PC-9 (cell line): ENCODE data around the gene HTR1E. TPM values are rescaled to one million over a fixed set of nuclear protein-coding genes. Genes with fewer than 3 reads are reported as not detected.

Experiments
- BruUV-seq: library from RNA; stranded (reverse); fragments of 400-500 nt; replicated peaks from 2 replicates; lab custom pipeline; 2021; lab: Mats Ljungman, UMichigan
- CTCF ChIA-PET: fragments of 300-600 bp; sonication (Branson Sonifier 250); formaldehyde crosslinking; loops from one replicate; lab custom pipeline; 2022; ENCODE audit warnings: antibody characterized with exemption; lab: Charles Lee
- POLR2A ChIA-PET: fragments of 300-600 bp; sonication (Branson Sonifier 250); formaldehyde crosslinking; loops from one replicate; lab custom pipeline; 2022; ENCODE audit warnings: antibody characterized with exemption; ENCODE audit not compliant: unreplicated experiment; lab: Charles Lee
- DNase-seq, 2 experiments: peaks; one replicate each; pipeline versions ENCODE4 v3.0.0 to v3.0.0-alpha.2; 2015 to 2022; ENCODE audit warnings: mixed read lengths in 1 of 2
- H2AFZ ChIP-seq: fragments of 200-600 bp; sonication (generic); 2 replicates; pipeline ENCODE4 v1.8.1; 2017; ENCODE audit warnings: antibody characterized with exemption
- H3F3A ChIP-seq: fragments of 200-600 bp; sonication (generic); 2 replicates; pipeline ENCODE4 v1.8.1; 2017; ENCODE audit warnings: antibody characterized with exemption, mild to moderate bottlenecking, low read depth; ENCODE audit not compliant: insufficient read depth
- H3K27ac ChIP-seq: fragments of 200-600 bp; sonication (generic); 2 replicates; pipeline ENCODE4 v1.6.1; 2016; ENCODE audit warnings: mixed run types
- H3K27me3 ChIP-seq: fragments of 200-600 bp; sonication (generic); 2 replicates; pipeline ENCODE4 v1.6.1; 2016; ENCODE audit warnings: low read depth, mixed run types; ENCODE audit not compliant: insufficient read depth
- H3K36me3 ChIP-seq: fragments of 200-600 bp; sonication (generic); 2 replicates; pipeline ENCODE4 v1.6.1; 2016; ENCODE audit warnings: low read depth, mixed run types
- H3K4me1 ChIP-seq: fragments of 200-600 bp; sonication (generic); replicated peaks from 2 replicates; pipeline ENCODE4 v1.6.1; 2016; ENCODE audit warnings: mixed run types; ENCODE audit not compliant: insufficient read depth
- H3K4me2 ChIP-seq: fragments of 200-600 bp; sonication (generic); 2 replicates; pipeline ENCODE4 v1.6.1; 2017; ENCODE audit warnings: mixed run types
- H3K4me3 ChIP-seq: fragments of 200-600 bp; sonication (generic); 2 replicates; pipeline ENCODE4 v1.6.1; 2016; ENCODE audit warnings: mixed run types
- H3K79me2 ChIP-seq: fragments of 200-600 bp; sonication (generic); 2 replicates; pipeline ENCODE4 v1.6.1; 2017; ENCODE audit warnings: low read depth, mixed run types
- H3K9me2 ChIP-seq: fragments of 200-600 bp; sonication (generic); 2 replicates; pipeline ENCODE4 v1.8.1; 2017; ENCODE audit warnings: mild to moderate bottlenecking; ENCODE audit not compliant: insufficient read depth
- H3K9me3 ChIP-seq: fragments of 200-600 bp; sonication (generic); 2 replicates; pipeline ENCODE4 v1.8.1; 2016; ENCODE audit warnings: low read depth; ENCODE audit not compliant: insufficient read depth
- H4K20me1 ChIP-seq: fragments of 200-600 bp; sonication (generic); 2 replicates; pipeline ENCODE4 v1.8.1; 2017; ENCODE audit not compliant: insufficient read depth
- CTCF ChIP-seq: fragments of 200-600 bp; sonication (generic); conservative IDR thresholded peaks from 2 replicates; pipeline ENCODE4 v1.6.1; 2017; ENCODE audit warnings: mixed run types, antibody characterized with exemption, mild to moderate bottlenecking, moderate library complexity
- EZH2 ChIP-seq: fragments of 200-600 bp; sonication (generic); IDR thresholded peaks from 2 replicates; pipeline ENCODE4 v1.8.0; 2017; ENCODE audit warnings: antibody characterized with exemption, low read depth
- intact Hi-C: fragments of 100-400 bp; cut with micrococcal nuclease; formaldehyde crosslinking; loops from one replicate; pipeline ENCODE4 v1.10.0; 2022; ENCODE audit not compliant: unreplicated experiment
- total RNA-seq: library from RNA; stranded (reverse); gene quantifications from 2 replicates; pipeline ENCODE4 v1.2.3, GENCODE V29; 2021

Gene HTR1E
- total RNA-seq, 1 experiment from 2014 or later = not detected

- no peaks in the 10 kb centered on the region for H3K36me3 ChIP-seq
Observed at GRCh38 chr6:86949771-86950170, 12.4 kb downstream of the HTR1E start.

GRCh38 chr6:86952991-86953390, 15.7 kb downstream of the HTR1E start:
- CTCF ChIA-PET = no interaction called here
- Histone ChIP-seq H3K27ac (no peak overlapping the region), H3K9me2 (no peaks in the 10 kb centered on the region), H2AFZ (no peak overlapping the region), H3K27me3 (no peaks in the 10 kb centered on the region), H3K79me2 (no peaks in the 10 kb centered on the region), H3K9me3 (no peaks in the 10 kb centered on the region), H3K4me2 (no peak overlapping the region), H4K20me1 (no peaks in the 10 kb centered on the region), H3K36me3 (no peaks in the 10 kb centered on the region), H3F3A (no peaks in the 10 kb centered on the region), H3K4me1 (no peaks in the 10 kb centered on the region), H3K4me3 (no peak overlapping the region)
- BruUV-seq = no TSS peak
- TF ChIP-seq EZH2 (no peak), CTCF (no peak)
- POLR2A ChIA-PET = no interaction called here
- no peak for DNase-seq
- intact Hi-C loops = loop anchor here (10.0 kb wide), 1 partner anchor 1028 kb away; no protein-coding TSS in a partner anchor

More at GRCh38 chr6:86949771-86950170, 12.4 kb downstream of the HTR1E start:
- no peaks in the 10 kb centered on the region for H3K4me1 ChIP-seq
- H3K4me3 ChIP-seq = no peak overlapping the region
- intact Hi-C loops = loop anchor here (10.0 kb wide), 1 partner anchor 1025 kb away; no protein-coding TSS in a partner anchor
- H3K9me3 ChIP-seq = no peaks in the 10 kb centered on the region
- no peaks in the 10 kb centered on the region for H3K9me2 ChIP-seq
- no peak overlapping the region for H2AFZ ChIP-seq
- DNase-seq = no peak
- BruUV-seq = no TSS peak
- no peak overlapping the region for H3K27ac ChIP-seq
- H4K20me1 ChIP-seq = no peaks in the 10 kb centered on the region
- TF ChIP-seq CTCF (no peak), EZH2 (no peak)
- CTCF ChIA-PET = no interaction called here
- H3F3A ChIP-seq = no peaks in the 10 kb centered on the region
- POLR2A ChIA-PET = no interaction called here
- H3K79me2 ChIP-seq = no peaks in the 10 kb centered on the region
- H3K4me2 ChIP-seq = no peak overlapping the region
- no peaks in the 10 kb centered on the region for H3K27me3 ChIP-seq

GRCh38 chr6:86959656-86960055, 22.3 kb downstream of the HTR1E start:
- no peak for DNase-seq
- Histone ChIP-seq H3K27me3 (no peaks in the 10 kb centered on the region), H2AFZ (no peak overlapping the region), H3K4me3 (no peak overlapping the region), H3K79me2 (no peaks in the 10 kb centered on the region), H3K4me1 (no peaks in the 10 kb centered on the region), H3K27ac (no peak overlapping the region), H3K4me2 (no peak overlapping the region), H3K36me3 (no peaks in the 10 kb centered on the region), H3K9me3 (no peaks in the 10 kb centered on the region), H3F3A (no peaks in the 10 kb centered on the region), H4K20me1 (no peaks in the 10 kb centered on the region), H3K9me2 (no peaks in the 10 kb centered on the region)
- ChIA-PET POLR2A (no interaction called here), CTCF (no interaction called here)
- intact Hi-C loops = loop anchor here (10.0 kb wide), 1 partner anchor 1035 kb away; no protein-coding TSS in a partner anchor
- no TSS peak for BruUV-seq
- TF ChIP-seq CTCF (no peak), EZH2 (no peak)
